GM12891 (cell line): Measurements from ENCODE around the gene CMTM2.

Experiments used
- PAX5 ChIP-seq: IDR thresholded peaks from 2 replicates; pipeline ENCODE4 v1.6.1; 2011; ENCODE audit warnings: low read length, moderate library complexity, mild to moderate bottlenecking; ENCODE audit not compliant: insufficient read depth, severe bottlenecking
- POLR2A ChIP-seq: IDR thresholded peaks from 2 replicates; pipeline ENCODE4 v1.6.1; 2011; ENCODE audit warnings: low read depth, low read length, control low read depth
- POLR2AphosphoS5 ChIP-seq: IDR thresholded peaks from 2 replicates; pipeline ENCODE4 v1.6.1; 2011; ENCODE audit warnings: low read depth, low read length, control low read depth
- POU2F2 ChIP-seq: IDR thresholded peaks from 2 replicates; pipeline ENCODE4 v1.6.1; 2011; ENCODE audit warnings: low read depth, mild to moderate bottlenecking, control low read depth, low read length, moderate library complexity
- TAF1 ChIP-seq: IDR thresholded peaks from 2 replicates; pipeline ENCODE4 v1.6.1; 2011; ENCODE audit warnings: low read depth, low read length, control low read depth

DNA sequence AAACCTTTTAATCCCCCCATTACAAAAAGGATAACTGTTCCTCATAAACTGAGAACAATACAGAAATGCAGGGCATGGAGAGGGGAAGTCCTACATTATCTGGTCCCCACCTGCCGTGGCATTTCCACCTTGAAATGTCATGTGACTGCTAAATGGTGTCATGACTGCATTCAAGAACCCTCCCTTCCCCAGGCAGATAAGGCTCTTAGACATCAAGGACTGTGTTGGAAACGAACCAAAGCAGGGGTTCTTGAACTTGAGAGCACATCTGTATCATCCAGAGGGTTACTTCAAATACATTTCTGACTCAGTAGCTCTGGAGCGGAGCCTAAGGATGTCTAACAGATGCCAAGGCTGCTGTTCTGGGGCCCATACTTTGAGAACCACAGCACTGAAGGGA lies 43.6 kb downstream of the CMTM2 start:
- no peak for TF ChIP-seq POLR2AphosphoS5
- no peak for TF ChIP-seq POLR2A
- TF ChIP-seq PAX5: no peak
- no peak for TF ChIP-seq TAF1
- no peak for TF ChIP-seq POU2F2
